Measurements from ENCODE around the gene C1QTNF4. TPM values are rescaled to one million over a fixed set of nuclear protein-coding genes. Genes with fewer than 3 reads are reported as not detected.

Gene C1QTNF4
- total and polyA plus RNA-seq, 9 of the 15 experiments (the other 6 are each of a cell fraction or from before 2014, with no cell fraction given): not detected

DNA sequence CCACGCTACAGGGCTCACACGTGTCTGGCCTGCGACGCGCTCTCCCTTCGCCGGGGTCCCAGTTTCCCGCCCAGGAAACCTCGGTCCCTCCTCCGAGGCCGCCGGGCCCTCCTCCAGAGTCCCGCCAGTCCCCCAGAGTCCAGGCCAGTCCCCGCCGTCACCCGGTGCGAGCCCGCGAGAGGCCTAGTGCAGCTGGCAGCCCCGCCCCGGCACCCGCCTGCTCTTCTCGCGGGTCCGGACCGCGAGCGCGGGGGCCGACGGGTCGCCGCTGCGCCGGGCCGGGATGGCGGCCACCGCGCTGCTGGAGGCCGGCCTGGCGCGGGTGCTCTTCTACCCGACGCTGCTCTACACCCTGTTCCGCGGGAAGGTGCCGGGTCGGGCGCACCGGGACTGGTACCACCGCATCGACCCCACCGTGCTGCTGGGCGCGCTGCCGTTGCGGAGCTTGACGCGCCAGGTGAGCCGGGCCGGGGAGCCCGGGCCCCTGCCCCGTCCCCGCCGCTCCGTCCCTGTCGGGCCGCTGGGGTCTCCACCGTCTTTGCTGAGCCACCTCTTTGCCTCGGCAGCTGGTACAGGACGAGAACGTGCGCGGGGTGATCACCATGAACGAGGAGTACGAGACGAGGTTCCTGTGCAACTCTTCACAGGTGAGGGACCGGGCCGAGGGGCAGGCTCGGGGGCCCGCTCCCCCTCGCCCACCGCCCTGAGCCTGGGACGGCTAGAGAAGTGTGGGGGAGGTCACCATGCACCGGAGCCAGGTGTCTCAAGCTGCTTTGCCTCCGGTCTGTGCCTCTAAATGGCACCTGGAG, 28.7 kb downstream of the C1QTNF4 start, which contains the start of gene PTPMT1 (continued):
- TF ChIP-seq, protein P1, sequence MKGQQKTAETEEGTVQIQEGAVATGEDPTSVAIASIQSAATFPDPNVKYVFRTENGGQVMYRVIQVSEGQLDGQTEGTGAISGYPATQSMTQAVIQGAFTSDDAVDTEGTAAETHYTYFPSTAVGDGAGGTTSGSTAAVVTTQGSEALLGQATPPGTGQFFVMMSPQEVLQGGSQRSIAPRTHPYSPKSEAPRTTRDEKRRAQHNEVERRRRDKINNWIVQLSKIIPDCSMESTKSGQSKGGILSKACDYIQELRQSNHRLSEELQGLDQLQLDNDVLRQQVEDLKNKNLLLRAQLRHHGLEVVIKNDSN (CRISPR knock-in tag; IDR thresholded peaks at IDR 0.05): peak; percentile 25; the same call in 1 of the 2 replicates
- no peak for TF ChIP-seq ZSCAN29 (IDR thresholded peaks at IDR 0.05)
- TF ChIP-seq ZFPM2 (CRISPR knock-in tag; IDR thresholded peaks at IDR 0.05): no peak
- no peak for TF ChIP-seq ATF4 (CRISPR knock-in tag; IDR thresholded peaks at IDR 0.05)
- TF ChIP-seq ID3 (CRISPR knock-in tag; IDR thresholded peaks at IDR 0.05): no peak
- peak; percentile 88 for TF ChIP-seq ID3 (tag; IDR thresholded peaks at IDR 0.05)
- TF ChIP-seq HNRNPLL (IDR thresholded peaks at IDR 0.05; ENCODE audit: low read depth, low read length, poor library complexity, severe bottlenecking): peak; percentile 15
- peak; percentile 26 for TF ChIP-seq NFIC (IDR thresholded peaks at IDR 0.05)
- no peak for TF ChIP-seq SNRNP70 (optimal IDR thresholded peaks at IDR 0.05; ENCODE audit: low read depth, low read length)
- no peak for TF ChIP-seq NR4A1 (CRISPR knock-in tag; IDR thresholded peaks at IDR 0.05)
- 0 out of 2 replicates have a peak, but pooled peaks have one; percentile 42 for TF ChIP-seq NR4A1 (tag; IDR thresholded peaks at IDR 0.05)
- no peak for TF ChIP-seq NFRKB (IDR thresholded peaks at IDR 0.05; ENCODE audit: low read depth)
- TF ChIP-seq HDAC8 (tag; IDR thresholded peaks at IDR 0.05): no peak; the same call in 1 of the 2 replicates
- no peak for TF ChIP-seq ARID3A (IDR thresholded peaks at IDR 0.05; ENCODE audit: borderline replicate concordance, low read depth, low read length)
- no peak for TF ChIP-seq HIVEP1 (CRISPR knock-in tag; IDR thresholded peaks at IDR 0.05)
- no peak for TF ChIP-seq ARNT (IDR thresholded peaks at IDR 0.05)
- no peak for TF ChIP-seq ZNF280A (IDR thresholded peaks at IDR 0.05; ENCODE audit: low read depth, partially characterized antibody)
- no peak for TF ChIP-seq CREB5 (CRISPR knock-in tag; IDR thresholded peaks at IDR 0.05)
- no peak for TF ChIP-seq ATF1 (CRISPR knock-in tag; IDR thresholded peaks at IDR 0.05)
- TF ChIP-seq ATF1 (tag; IDR thresholded peaks at IDR 0.05): peak; percentile 36

All from K562 (cell line).